K562 (cell line): ENCODE results near the gene NUB1.

Experiments used
- BCOR ChIP-seq: fragments of 450-650 bp; IDR thresholded peaks from 2 replicates; pipeline ENCODE4 v1.6.1; 2016
- CTCF ChIP-seq, 3 experiments: IDR thresholded peaks in 2 of 3; conservative IDR thresholded peaks in 1 of 3; 2 replicates each; pipeline ENCODE4 v1.5.1; 2011 to 2012; ENCODE audit warnings: low read length in 3 of 3, mild to moderate bottlenecking in 3 of 3, control low read depth in 2 of 3, improper control_type of control experiment in 1 of 3, inconsistent platforms in 1 of 3, low read depth in 1 of 3, mixed read lengths in 1 of 3, moderate library complexity in 1 of 3; ENCODE audit not compliant: insufficient read depth in 2 of 3
- EGR1 ChIP-seq: fragments of 450-650 bp; conservative IDR thresholded peaks from 2 replicates; pipeline ENCODE4 v1.6.1; 2017; ENCODE audit warnings: mild to moderate bottlenecking
- FOXM1 ChIP-seq, 2 experiments: fragments of 450-650 bp in 1 of 2; sonication (generic) in 1 of 2; formaldehyde crosslinking in 1 of 2; IDR thresholded peaks; 2 replicates each; pipeline versions ENCODE4 v1.6.1 to v1.9.0; 2017 to 2022; ENCODE audit warnings: low read depth in 2 of 2, mild to moderate bottlenecking in 2 of 2, missing genetic modification reagents in 1 of 2, moderate library complexity in 1 of 2
- POLR2A ChIP-seq: fragments of 450-650 bp; conservative IDR thresholded peaks from 2 replicates; pipeline ENCODE4 v1.6.1; 2016
- ZC3H4 ChIP-seq: sonication (generic); formaldehyde crosslinking; IDR thresholded peaks from 2 replicates; pipeline ENCODE4 v1.9.0; 2021; ENCODE audit warnings: missing genetic modification reagents, borderline replicate concordance
- TF ChIP-seq, protein P1 (sequence below): fragments of 250-450 bp; sonication (Bioruptor Pico); IDR thresholded peaks from 2 replicates; pipeline ENCODE4 v1.4.0; 2020

DNA sequence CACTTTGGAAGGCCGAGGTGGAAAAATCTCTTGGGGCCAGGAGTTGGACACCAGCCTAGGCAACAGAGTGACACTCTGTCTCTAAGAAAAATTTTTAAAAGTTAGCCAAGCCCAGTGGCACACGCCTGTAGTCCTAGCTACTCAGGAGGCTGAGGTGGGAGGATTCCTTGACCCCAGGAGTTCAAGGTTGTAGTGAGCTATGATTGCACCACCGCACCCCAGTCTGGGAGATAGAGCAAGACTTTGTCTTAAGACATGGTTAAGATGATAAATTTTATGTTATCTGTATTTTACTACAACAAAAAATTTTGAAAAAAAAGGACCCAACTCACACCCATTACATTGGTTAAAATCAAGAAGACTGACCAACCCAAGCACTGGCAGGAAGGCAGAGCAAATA lies 48.8 kb upstream of the NUB1 start:
- TF ChIP-seq, protein P1, sequence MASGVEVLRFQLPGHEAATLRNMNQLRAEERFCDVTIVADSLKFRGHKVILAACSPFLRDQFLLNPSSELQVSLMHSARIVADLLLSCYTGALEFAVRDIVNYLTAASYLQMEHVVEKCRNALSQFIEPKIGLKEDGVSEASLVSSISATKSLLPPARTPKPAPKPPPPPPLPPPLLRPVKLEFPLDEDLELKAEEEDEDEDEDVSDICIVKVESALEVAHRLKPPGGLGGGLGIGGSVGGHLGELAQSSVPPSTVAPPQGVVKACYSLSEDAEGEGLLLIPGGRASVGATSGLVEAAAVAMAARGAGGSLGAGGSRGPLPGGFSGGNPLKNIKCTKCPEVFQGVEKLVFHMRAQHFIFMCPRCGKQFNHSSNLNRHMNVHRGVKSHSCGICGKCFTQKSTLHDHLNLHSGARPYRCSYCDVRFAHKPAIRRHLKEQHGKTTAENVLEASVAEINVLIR (CRISPR knock-in tag), result no peak
- no peak for TF ChIP-seq CTCF (IDR thresholded peaks at IDR 0.05 in 2 of 3, conservative IDR thresholded peaks at IDR 0.05 in 1 of 3; ENCODE audit: insufficient read depth in 2 of 3, low read depth in 1 of 3, low read length in 3 of 3)
- TF ChIP-seq EGR1, result no peak
- no peak for TF ChIP-seq ZC3H4 (CRISPR knock-in tag)
- no peak for TF ChIP-seq FOXM1 (IDR thresholded peaks at IDR 0.05; ENCODE audit: low read depth)
- TF ChIP-seq FOXM1 (CRISPR knock-in tag; IDR thresholded peaks at IDR 0.05; ENCODE audit: low read depth), result no peak
- TF ChIP-seq POLR2A, result no peak
- no peak for TF ChIP-seq BCOR
